ENCODE data around the gene SYTL1. TPM values are rescaled to one million over a fixed set of nuclear protein-coding genes. Genes with fewer than 3 reads are reported as not detected.
A peak's percentile ranks its signal among the peaks of the same experiment; 100 is the strongest.

The SYTL1 gene
- total and polyA plus RNA-seq, 9 of the 15 experiments (the other 6 are each of a cell fraction or from before 2014, with no cell fraction given), result 0.04 to 9.3 (median 1.7) TPM

GRCh38 chr1:27377760-27378495 is 36.1 kb downstream of the SYTL1 start:
- H3K4me2 ChIP-seq (ENCODE audit: insufficient read depth, low read length), result no peak overlapping the region
- in situ Hi-C loops (cut with MboI) (no loop called here), intact Hi-C loops (cut with micrococcal nuclease) (no loop called here)
- H3K4me3 ChIP-seq, result no peak overlapping the region
- FAIRE-seq, result peak; percentile 74
- no TSS peak for BruUV-seq (replicated peaks)
- peak; percentile 50 for ATAC-seq
- 68% methylated on average over 12 of the region's 12 CpGs for WGBS (ENCODE audit: insufficient coverage, low coverage, missing lambda C conversion rate)
- ChIA-PET CTCF (ENCODE audit: low intra/inter-chr PET ratio) (interaction anchor here (0.7 kb wide), 1 partner anchor 78 kb away, joined by 3 read pairs; no protein-coding TSS in a partner anchor), POLR2A (interaction anchor here (0.5 to 1.1 kb wide), 3 partner anchors 10 to 928 kb away, joined by 3 to 6 read pairs (median 3); no protein-coding TSS in a partner anchor)
- no peaks in the 10 kb centered on the region for H3K79me2 ChIP-seq (ENCODE audit: control insufficient read depth, insufficient read depth, low read length)
- H3K27me3 ChIP-seq (ENCODE audit: control insufficient read depth in 2 of 2, insufficient read depth in 2 of 2, low read length in 2 of 2), result no peaks in the 10 kb centered on the region
- peak overlapping the region; percentile 20 for H2AFZ ChIP-seq (ENCODE audit: low read depth, low read length)
- H3K4me1 ChIP-seq (replicated peaks in 1 of 2; ENCODE audit: control insufficient read depth in 2 of 2, insufficient read depth in 2 of 2, low read length in 2 of 2), result peaks cover 4 to 37% of the 10 kb centered on the region in 2 experiments; a peak in 4 of 5 replicates
- no peaks in the 10 kb centered on the region for H3K9me3 ChIP-seq (replicated peaks; ENCODE audit: control insufficient read depth, insufficient read depth, low read depth, low read length)
- peak overlapping the region in 1 of 2 experiments; percentile 85; a peak in 2 of 4 replicates for H3K9ac ChIP-seq (ENCODE audit: insufficient read depth in 1 of 2, low read depth in 2 of 2, low read length in 2 of 2)
- DNase-seq (ENCODE audit: extremely low read depth in 1 of 4, low spot score in 3 of 4), result peak; percentile 57 to 82 (median 70)
- no peaks in the 10 kb centered on the region for H3K36me3 ChIP-seq (ENCODE audit: control insufficient read depth, insufficient read depth, low read length)
- no peaks in the 10 kb centered on the region for H3K9me1 ChIP-seq (ENCODE audit: control insufficient read depth, insufficient read depth, low read length)
- no peak overlapping the region for H3K27ac ChIP-seq (ENCODE audit: extremely low read depth, low read depth, low read length)
- no peaks in the 10 kb centered on the region; the same call in 1 of the 2 replicates for H4K20me1 ChIP-seq (replicated peaks; ENCODE audit: control insufficient read depth, insufficient read depth, low read length)
- TF ChIP-seq CBFA2T3 (IDR thresholded peaks at IDR 0.05) (peak; percentile 76), IRF1 (CRISPR knock-in tag; IDR thresholded peaks at IDR 0.05; ENCODE audit: borderline replicate concordance) (no peak), ZBTB2 (IDR thresholded peaks at IDR 0.05) (peak; percentile 14; the same call in 1 of the 2 replicates), HCFC1 (IDR thresholded peaks at IDR 0.05; ENCODE audit: low read depth, low read length) (no peak), ILK (tag; IDR thresholded peaks at IDR 0.05; ENCODE audit: borderline replicate concordance, low read depth) (no peak), HBP1 (CRISPR knock-in tag; IDR thresholded peaks at IDR 0.05) (no peak), SAP30 (IDR thresholded peaks at IDR 0.05; ENCODE audit: borderline replicate concordance, insufficient read depth, low read depth, low read length, poor library complexity, severe bottlenecking) (no peak), MEF2A (IDR thresholded peaks at IDR 0.05; ENCODE audit: control insufficient read depth, low read depth, low read length) (no peak), ATF3 (IDR thresholded peaks at IDR 0.05) (no peak), ATF3 (CRISPR knock-in tag; conservative IDR thresholded peaks at IDR 0.05) (no peak), GABPA (tag; conservative IDR thresholded peaks at IDR 0.05; ENCODE audit: low read depth) (peak; percentile 55), POU5F1 (IDR thresholded peaks at IDR 0.05; ENCODE audit: borderline replicate concordance, low read depth, low read length, partially characterized antibody) (no peak), NR2F6 (CRISPR knock-in tag; IDR thresholded peaks at IDR 0.05) (no peak), SP2 (IDR thresholded peaks at IDR 0.05; ENCODE audit: extremely low read depth, low read depth, low read length, poor library complexity, severe bottlenecking) (no peak), CBFA2T2 (conservative IDR thresholded peaks at IDR 0.05) (peak; percentile 43; the same call in 1 of the 2 replicates), ZBTB7A (IDR thresholded peaks at IDR 0.05; ENCODE audit: borderline replicate concordance, control insufficient read depth, low read depth, low read length) (peak; percentile 42; the same call in 1 of the 2 replicates)

Measured in K562 (cell line).